Endothelial cell of umbilical vein (primary cell): Measurements from ENCODE around the gene CD200R1. TPM values are rescaled to one million over a fixed set of nuclear protein-coding genes. Genes with fewer than 3 reads are reported as not detected.

ENCODE experiments used
- BruUV-seq: library from RNA; stranded (reverse); fragments of 400-500 nt; replicated peaks from 2 replicates; lab custom pipeline; 2021; lab: Mats Ljungman, UMichigan
- CTCF ChIA-PET: fragments of 300-600, 350-600 bp; sonication (Branson Sonifier 250); formaldehyde crosslinking; loops from one replicate; lab custom pipeline; 2021; ENCODE audit warnings: antibody characterized with exemption, inconsistent platforms; lab: Charles Lee
- POLR2A ChIA-PET: fragments of 300-600, 350-600 bp; sonication (Branson Sonifier 250); formaldehyde crosslinking; loops from one replicate; lab custom pipeline; 2021; ENCODE audit warnings: antibody characterized with exemption, inconsistent platforms; lab: Charles Lee
- DNase-seq: peaks from one replicate; pipeline ENCODE4 v3.0.0-alpha.2; 2011; ENCODE audit warnings: low read depth, low spot score
- FAIRE-seq: peaks from 2 replicates; lab custom pipeline; 2011; peaks lifted over from hg19 to GRCh38; lab: Jason Lieb, UNC
- H2AFZ ChIP-seq: 2 replicates; pipeline ENCODE4 v1.6.0; 2012; ENCODE audit warnings: low read depth, low read length, control low read depth, inconsistent platforms
- H3K27ac ChIP-seq: 2 replicates; pipeline ENCODE4 v1.5.1; 2011; ENCODE audit warnings: low read depth, mild to moderate bottlenecking, control low read depth, low read length, moderate library complexity; ENCODE audit not compliant: insufficient read depth
- H3K27me3 ChIP-seq, 2 experiments: 2 replicates each; pipeline versions ENCODE4 v1.6.0 to v1.6.1; 2011; ENCODE audit warnings: low read length in 2 of 2, mixed read lengths in 1 of 2; ENCODE audit not compliant: control insufficient read depth in 2 of 2, insufficient read depth in 2 of 2
- H3K36me3 ChIP-seq, 2 experiments: 2 replicates in 1 of 2; 3 replicates in 1 of 2; pipeline ENCODE4 v1.5.1; 2011; ENCODE audit warnings: low read length in 2 of 2, mild to moderate bottlenecking in 1 of 2, moderate library complexity in 1 of 2; ENCODE audit not compliant: control insufficient read depth in 2 of 2, insufficient read depth in 2 of 2; ENCODE audit errors: extremely low read depth in 1 of 2
- H3K4me1 ChIP-seq: 3 replicates; pipeline ENCODE4 v1.5.1; 2011; ENCODE audit warnings: mild to moderate bottlenecking, low read length; ENCODE audit not compliant: control insufficient read depth, insufficient read depth; ENCODE audit errors: extremely low read depth
- H3K4me2 ChIP-seq: 2 replicates; pipeline ENCODE4 v1.6.1; 2011; ENCODE audit warnings: low read length, control low read depth, mixed read lengths; ENCODE audit not compliant: insufficient read depth
- H3K4me3 ChIP-seq, 3 experiments: fragments of 200-600 bp in 1 of 3; sonication (generic), shearing (Covaris generic) in 1 of 3; replicated peaks in 1 of 3; 2 replicates each; pipeline ENCODE4 v1.5.1; 2011 to 2016; ENCODE audit warnings: control low read depth in 3 of 3, low read length in 3 of 3, mild to moderate bottlenecking in 2 of 3, inconsistent platforms in 1 of 3, low read depth in 1 of 3, moderate library complexity in 1 of 3; ENCODE audit not compliant: insufficient read depth in 1 of 3
- H3K79me2 ChIP-seq: 2 replicates; pipeline ENCODE4 v1.6.0; 2012; ENCODE audit warnings: low read length, inconsistent platforms; ENCODE audit not compliant: control insufficient read depth, insufficient read depth
- H3K9ac ChIP-seq: replicated peaks from 2 replicates; pipeline ENCODE3; 2011; ENCODE audit warnings: low read length, control low read depth; ENCODE audit not compliant: insufficient read depth; ENCODE audit errors: extremely low read depth
- H3K9me1 ChIP-seq: replicated peaks from 3 replicates; pipeline ENCODE4 v1.6.0; 2011; ENCODE audit warnings: mild to moderate bottlenecking, low read length; ENCODE audit not compliant: control insufficient read depth, insufficient read depth; ENCODE audit errors: extremely low read depth
- H3K9me3 ChIP-seq: replicated peaks from 2 replicates; pipeline ENCODE4 v1.5.1; 2012; ENCODE audit warnings: low read length, inconsistent platforms; ENCODE audit not compliant: control insufficient read depth, insufficient read depth
- H4K20me1 ChIP-seq: replicated peaks from 2 replicates; pipeline ENCODE3; 2011; ENCODE audit warnings: mild to moderate bottlenecking, low read length; ENCODE audit not compliant: control insufficient read depth, insufficient read depth; ENCODE audit errors: extremely low read depth
- CTCF ChIP-seq, 2 donors: IDR thresholded peaks; 1 replicate in 1 of 2; 2 replicates in 1 of 2; pipeline ENCODE4 v1.5.1; 2011; ENCODE audit warnings: low read length in 2 of 2, mild to moderate bottlenecking in 2 of 2, moderate library complexity in 2 of 2, control low read depth in 1 of 2, inconsistent platforms in 1 of 2, low read depth in 1 of 2; ENCODE audit not compliant: insufficient read depth in 1 of 2; ENCODE audit errors: extremely low read depth in 1 of 2
- EZH2 ChIP-seq: IDR thresholded peaks from 2 replicates; pipeline ENCODE4 v1.6.1; 2012; ENCODE audit warnings: borderline replicate concordance, low read depth, mild to moderate bottlenecking, moderate library complexity, low read length, inconsistent platforms; ENCODE audit not compliant: severe bottlenecking
- FOS ChIP-seq: IDR thresholded peaks from 2 replicates; pipeline ENCODE4 v1.6.1; 2011; ENCODE audit warnings: mild to moderate bottlenecking, low read length, moderate library complexity, borderline replicate concordance; ENCODE audit not compliant: insufficient read depth
- GATA2 ChIP-seq: IDR thresholded peaks from 2 replicates; pipeline ENCODE4 v1.7.0; 2011; ENCODE audit warnings: low read depth, mild to moderate bottlenecking, moderate library complexity, mixed read lengths, low read length; ENCODE audit not compliant: insufficient read length, insufficient read depth
- JUN ChIP-seq: IDR thresholded peaks from 2 replicates; pipeline ENCODE4 v1.6.1; 2011; ENCODE audit warnings: borderline replicate concordance, low read depth; ENCODE audit not compliant: insufficient read length, insufficient read depth
- MAX ChIP-seq: IDR thresholded peaks from 2 replicates; pipeline ENCODE4 v1.6.1; 2011; ENCODE audit not compliant: insufficient read depth, insufficient read length
- MYC ChIP-seq: IDR thresholded peaks from one replicate; pipeline ENCODE4 v1.6.1; 2011; ENCODE audit warnings: mild to moderate bottlenecking, low read depth, low read length
- POLR2A ChIP-seq: IDR thresholded peaks from 2 replicates; pipeline ENCODE4 v1.6.1; 2012; ENCODE audit warnings: low read depth, mild to moderate bottlenecking, control low read depth, low read length
- POLR2AphosphoS5 ChIP-seq: IDR thresholded peaks from 2 replicates; pipeline ENCODE4 v1.6.1; 2012; ENCODE audit warnings: low read depth, mild to moderate bottlenecking, control low read depth, low read length, moderate library complexity; ENCODE audit not compliant: insufficient read depth
- dilution Hi-C: fragments of 300-500 bp; cut with MboI; formaldehyde crosslinking; loops from one replicate; pipeline ENCODE4 v1.15.0; 2019; ENCODE audit warnings: low sequenced_read_pairs; ENCODE audit not compliant: extremely low pct_ligation_motif_present
- intact Hi-C: fragments of 100-400 bp; cut with micrococcal nuclease; formaldehyde crosslinking; loops from one replicate; pipeline ENCODE4 v1.10.0; 2022
- polyA plus RNA-seq, 4 experiments: library from polyadenylated mRNA; depleted of rRNA in 3 of 4; stranded (reverse) in 3 of 4; unstranded in 1 of 4; fragments of >200 nt; gene quantifications; 2 replicates each; pipeline versions ENCODE4 v1.2.1 to v1.2.3, GENCODE V29; 2011 to 2012; ENCODE audit warnings: missing spikeins in 1 of 4
- total RNA-seq: library from RNA; stranded (reverse); gene quantifications from 2 replicates; pipeline ENCODE4 v1.2.3, GENCODE V29; 2021

The CD200R1 gene
- total and polyA plus RNA-seq, 2 donors (not counting 3 experiments of a cell fraction or from before 2014, with no cell fraction given), result not detected

- peaks cover 7% of the 10 kb centered on the region for H3K4me1 ChIP-seq
- no peak overlapping the region for H3K4me3 ChIP-seq
- no peak overlapping the region for H2AFZ ChIP-seq
- no peak overlapping the region for H3K4me2 ChIP-seq
- H3K9ac ChIP-seq, result no peak overlapping the region
- POLR2A ChIA-PET, result no interaction called here
- no peaks in the 10 kb centered on the region for H3K9me1 ChIP-seq
- CTCF ChIA-PET, result interaction anchor here (1.1 to 2.5 kb wide), 3 partner anchors 23 to 32 kb away, joined by 3 to 18 read pairs (median 3); no protein-coding TSS in a partner anchor
- no TSS peak for BruUV-seq
- DNase-seq, result no peak
- intact Hi-C loops (loop anchor here (2.0 kb wide), 1 partner anchor 16 kb away; a partner anchor contains a TSS), dilution Hi-C loops (no loop called here)
- no peak for FAIRE-seq
- H3K79me2 ChIP-seq, result no peaks in the 10 kb centered on the region
- TF ChIP-seq JUN (no peak), POLR2AphosphoS5 (peak; percentile 7)
- no peaks in the 10 kb centered on the region for H3K27me3 ChIP-seq
- H3K36me3 ChIP-seq, result peaks cover 16 to 31% of the 10 kb centered on the region in 2 experiments
- H3K27ac ChIP-seq, result no peak overlapping the region
- H4K20me1 ChIP-seq, result no peaks in the 10 kb centered on the region
- no peaks in the 10 kb centered on the region for H3K9me3 ChIP-seq
Measured at GRCh38 chr3:113002679-113003078, 27.8 kb upstream of the CD200R1 start.

- no peak overlapping the region for H3K4me3 ChIP-seq
- no peaks in the 10 kb centered on the region for H3K79me2 ChIP-seq
- no peaks in the 10 kb centered on the region for H3K9me1 ChIP-seq
- H3K9me3 ChIP-seq, result no peaks in the 10 kb centered on the region
- TF ChIP-seq JUN, result no peak
- no peak for TF ChIP-seq MAX
- no peak for TF ChIP-seq FOS
- TF ChIP-seq MYC, result no peak
- no peak for TF ChIP-seq POLR2AphosphoS5
- no peak for TF ChIP-seq CTCF (IDR thresholded peaks at IDR 0.05; ENCODE audit: extremely low read depth in 1 of 2, insufficient read depth in 1 of 2, low read depth in 1 of 2, low read length in 2 of 2)
- no peak for TF ChIP-seq POLR2A
- no peak for TF ChIP-seq EZH2
- no peak for TF ChIP-seq GATA2
- no TSS peak for BruUV-seq
- ChIA-PET CTCF (interaction anchor here (1.8 to 2.5 kb wide), 3 partner anchors 9 to 23 kb away, joined by 8 to 18 read pairs (median 14); partner anchors contain the start of gene GTPBP8), POLR2A (no interaction called here)
- H3K4me1 ChIP-seq, result peaks cover 7% of the 10 kb centered on the region
- H3K27ac ChIP-seq, result no peak overlapping the region
- dilution Hi-C loops, result no loop called here
- no peak overlapping the region for H3K9ac ChIP-seq
- H3K36me3 ChIP-seq, result peaks cover 14 to 25% of the 10 kb centered on the region in 2 experiments
- H4K20me1 ChIP-seq, result no peaks in the 10 kb centered on the region
- H3K4me2 ChIP-seq, result no peak overlapping the region
- no peaks in the 10 kb centered on the region for H3K27me3 ChIP-seq
- FAIRE-seq, result no peak
- DNase-seq, result no peak
- intact Hi-C loops, result loop anchor here (2.0 kb wide), 1 partner anchor 17 kb away; a partner anchor contains a TSS
- no peak overlapping the region for H2AFZ ChIP-seq
Measured at GRCh38 chr3:113002037-113002436, 27.1 kb upstream of the CD200R1 start.
